Kasumi-1 (cell line): ENCODE measurements around the gene PSRC1.
A peak's percentile ranks its signal among the peaks of the same experiment; 100 is the strongest.
"Not testable (repeated sequence)": the region's sequence is repeated elsewhere in the genome, so short reads cannot be mapped to it uniquely, and the experiment has no call there.

Experiments
- DNase-seq, 2 experiments: peaks; one replicate each; lab custom pipeline; 2025; lab: John Stamatoyannopoulos, UW

PSRC1 gene

GRCh38 chr1:109282952-109283747, at the start of gene PSRC1:
Gene PSRC1, minus strand, starts transcription at chr1:109283145.
- peak; percentile 94 for DNase-seq

- no peak for DNase-seq
Measured at GRCh38 chr1:109331113-109331512, 48.2 kb upstream of the PSRC1 start.

DNA sequence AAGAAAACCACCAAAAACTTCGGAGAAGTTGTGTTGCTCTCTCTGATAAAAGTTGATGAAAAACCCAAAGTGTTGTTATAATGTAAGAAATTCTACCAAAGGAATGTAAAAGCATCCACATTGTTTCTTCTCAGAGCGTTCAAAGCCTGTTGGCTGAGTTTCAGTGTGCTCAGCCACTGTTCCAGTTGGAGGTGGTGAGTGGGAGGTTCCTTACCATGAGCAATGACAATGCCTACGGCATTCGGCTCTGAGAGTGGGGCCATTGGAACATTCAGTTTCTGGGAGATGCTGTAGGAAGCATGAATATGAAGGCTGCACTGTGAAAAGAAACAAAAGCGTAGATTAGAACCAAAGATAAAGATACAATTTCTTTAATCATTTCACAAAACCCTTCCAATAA, 44.3 kb upstream of the PSRC1 start:
- no peak for DNase-seq

GRCh38 chr1:109322974-109323373, 40.0 kb upstream of the PSRC1 start:
- no peak for DNase-seq

- no peak for DNase-seq
Measured at GRCh38 chr1:109319114-109319513, 36.2 kb upstream of the PSRC1 start.

DNA sequence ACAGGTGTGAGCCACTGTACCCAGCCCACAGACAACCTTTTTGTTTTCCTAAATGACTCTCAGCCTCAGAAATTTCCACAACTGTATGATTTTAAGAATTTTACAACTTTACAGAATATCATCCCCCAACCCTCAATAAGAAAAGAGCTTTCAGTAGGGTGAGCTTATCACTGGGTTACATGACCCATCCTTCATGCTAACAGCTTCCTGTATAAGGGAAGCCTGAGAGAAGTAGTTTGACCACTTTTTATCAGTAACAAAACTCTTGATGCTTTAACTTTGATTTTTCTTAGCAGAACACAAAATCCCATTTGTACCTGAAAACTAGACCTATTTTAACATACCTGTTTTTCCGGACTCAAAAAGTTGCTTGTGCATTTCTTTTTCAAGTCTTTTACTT, 33.6 kb upstream of the PSRC1 start:
- no peak for DNase-seq

DNA sequence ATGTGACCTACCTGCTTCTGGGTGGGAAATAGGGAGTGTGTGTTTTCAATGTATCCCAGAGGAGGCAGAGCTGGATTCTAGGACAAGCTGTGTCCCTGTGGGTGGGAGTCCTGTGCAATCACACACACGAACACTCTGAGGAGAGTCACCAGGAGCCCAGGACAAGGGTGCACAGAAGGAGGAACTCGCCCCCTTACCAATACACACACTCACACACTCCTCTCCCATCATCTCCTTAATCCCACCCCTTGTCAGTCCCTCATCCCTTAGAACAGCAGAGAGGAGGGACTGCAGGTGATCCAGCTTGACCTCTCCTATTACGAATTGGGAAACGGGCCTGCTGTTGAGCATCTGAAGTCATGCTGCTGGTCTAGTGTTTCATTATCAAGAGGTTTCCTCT, 32.3 kb upstream of the PSRC1 start:
- no peak for DNase-seq

GRCh38 chr1:109314795-109315194, 31.9 kb upstream of the PSRC1 start:
- DNase-seq: no peak

DNA sequence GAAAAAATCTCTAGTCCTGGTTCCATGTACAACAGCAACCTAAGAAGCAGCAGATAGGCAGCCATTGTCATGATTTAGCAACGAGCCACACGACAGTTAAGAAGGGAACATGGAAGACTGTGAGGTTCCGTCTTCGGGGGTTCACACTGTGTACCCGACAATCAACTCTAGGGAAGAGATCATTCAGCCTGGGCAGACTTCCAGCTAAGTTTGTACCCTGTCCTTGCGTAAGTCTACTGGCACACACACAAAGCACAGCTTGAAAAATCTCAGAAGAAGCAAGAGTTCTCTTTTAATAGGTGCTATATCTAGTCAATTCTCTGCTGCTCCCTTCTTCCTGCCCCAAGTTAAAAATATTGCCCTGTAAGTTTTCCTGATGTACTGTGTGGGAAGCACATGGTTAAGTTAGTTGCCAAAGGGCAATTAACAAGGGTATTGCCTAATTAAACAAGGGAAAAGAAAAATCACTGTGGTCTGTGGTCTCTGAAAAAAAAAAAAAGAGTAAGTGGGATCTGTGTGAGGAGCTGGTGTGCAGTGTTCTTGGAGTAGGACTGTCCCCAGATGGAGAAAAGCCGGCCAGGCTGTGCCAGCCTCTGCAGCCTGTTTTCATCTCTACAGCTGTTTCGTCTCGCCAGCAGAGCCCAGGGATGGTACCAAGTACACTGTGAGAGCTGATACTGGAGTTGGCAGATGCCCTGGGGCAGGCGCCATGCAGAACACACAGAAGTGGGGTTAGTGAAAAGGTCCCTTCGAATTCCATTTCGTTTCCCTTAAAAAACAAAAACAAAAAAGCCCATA, 30.2 kb upstream of the PSRC1 start:
- DNase-seq: no peak

GRCh38 chr1:109312246-109312645, 29.3 kb upstream of the PSRC1 start:
- DNase-seq: no peak

GRCh38 chr1:109309347-109309746, 26.4 kb upstream of the PSRC1 start:
- no peak for DNase-seq

GRCh38 chr1:109307274-109308021, 24.5 kb upstream of the PSRC1 start:
- DNase-seq: peak in 1 of 2 experiments; percentile 57

GRCh38 chr1:109306832-109307273, 23.9 kb upstream of the PSRC1 start, which contains the start of gene MYBPHL:
Gene MYBPHL, minus strand, starts transcription at chr1:109307011. Its CDS starts 20 bp downstream, at chr1:109306991.
- no peak for DNase-seq

DNA sequence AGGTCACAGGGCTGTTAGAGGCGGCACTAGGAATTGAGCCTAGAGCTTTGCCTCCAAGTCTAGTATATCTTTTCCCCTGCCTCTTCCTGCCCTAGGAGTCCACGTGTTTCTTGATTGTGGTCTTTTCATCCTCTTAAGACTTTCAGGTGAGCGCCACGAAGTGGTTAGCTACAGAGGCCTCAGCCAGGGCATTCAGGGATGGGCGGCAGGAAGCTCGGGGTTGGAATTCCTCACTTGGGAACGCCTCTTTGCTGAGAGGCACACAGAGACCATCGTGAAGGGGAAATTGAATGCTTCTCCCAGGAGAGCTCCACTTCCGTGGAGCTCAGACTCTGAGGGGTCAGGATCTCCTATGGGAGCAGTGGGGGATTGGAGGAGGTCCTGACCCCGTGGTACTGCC, 23.0 kb upstream of the PSRC1 start:
- not testable (repeated sequence) for DNase-seq

DNA sequence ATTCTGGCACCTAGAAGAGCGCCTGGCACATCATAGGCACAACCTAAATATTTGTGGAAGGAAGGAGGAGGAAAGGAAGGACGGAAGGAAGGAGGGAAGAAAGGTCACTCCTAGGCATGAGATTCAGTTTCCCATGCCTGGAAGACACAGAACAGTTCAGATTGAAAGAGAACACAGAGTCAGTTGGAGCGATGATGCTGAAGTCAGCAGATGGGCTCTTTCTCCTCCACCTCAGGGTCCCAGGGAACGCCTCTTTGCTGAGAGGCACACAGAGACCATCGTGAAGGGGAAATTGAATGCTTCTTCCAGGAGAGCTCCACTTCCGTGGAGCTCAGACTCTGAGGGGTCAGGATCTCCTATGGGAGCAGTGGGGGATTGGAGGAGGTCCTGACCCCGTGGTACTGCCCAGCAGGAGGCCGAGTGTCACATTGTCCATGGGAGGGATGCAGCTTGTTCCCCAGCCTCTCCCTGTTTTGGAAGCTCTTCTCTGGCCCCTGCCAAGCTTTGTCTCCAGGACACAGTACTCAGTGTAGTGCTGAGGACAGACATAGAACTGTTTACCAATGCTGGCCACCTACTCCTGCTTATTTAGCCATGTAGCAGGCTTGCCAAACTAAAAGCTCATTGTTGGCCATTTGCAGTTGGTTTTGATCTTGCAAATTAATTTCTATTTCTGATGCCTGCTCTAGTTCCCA, 21.4 kb upstream of the PSRC1 start:
- DNase-seq: no peak

DNA sequence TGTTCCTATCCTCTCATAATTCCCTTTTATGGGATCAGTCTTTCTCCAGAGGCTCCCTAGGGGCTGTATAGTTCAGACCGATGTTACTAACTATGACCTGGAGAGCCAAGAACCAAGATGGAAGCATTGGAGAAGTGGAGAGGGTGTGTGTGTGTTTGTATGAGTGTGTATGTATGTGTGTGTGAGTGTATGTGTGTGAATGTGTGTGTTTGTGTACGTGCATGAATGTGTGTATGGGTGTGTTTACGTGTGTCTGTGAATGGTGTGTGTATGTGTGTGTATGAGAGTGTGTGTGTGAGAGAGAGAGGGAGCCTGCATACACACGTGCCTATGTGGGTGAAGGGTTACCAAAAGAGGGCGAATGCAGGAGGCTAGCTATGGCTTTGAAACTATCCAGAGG, 18.9 kb upstream of the PSRC1 start:
- DNase-seq: no peak

GRCh38 chr1:109300650-109301151, 17.8 kb upstream of the PSRC1 start:
- no peak for DNase-seq

GRCh38 chr1:109299558-109300343, 16.8 kb upstream of the PSRC1 start:
- no peak for DNase-seq

GRCh38 chr1:109298666-109299557, 16.0 kb upstream of the PSRC1 start:
- DNase-seq: no peak

GRCh38 chr1:109296782-109297181, 13.8 kb upstream of the PSRC1 start:
- DNase-seq: no peak
